Loucy (cell line): ENCODE results near the gene ATP5MG.

Experiments
- H2AFZ ChIP-seq: fragments of 200-600 bp; sonication (generic); 2 replicates; pipeline ENCODE4 v1.6.0; 2016; ENCODE audit warnings: antibody characterized with exemption, mild to moderate bottlenecking, low read length, moderate library complexity
- H3F3A ChIP-seq: fragments of 200-600 bp; 2 replicates; pipeline ENCODE4 v1.6.0; 2016; ENCODE audit warnings: antibody characterized with exemption, low read depth, mild to moderate bottlenecking
- H3K27me3 ChIP-seq: fragments of 200-600 bp; sonication (generic); 2 replicates; pipeline ENCODE4 v1.6.1; 2014; ENCODE audit warnings: low read length, mild to moderate bottlenecking; ENCODE audit not compliant: insufficient read depth, poor library complexity, severe bottlenecking
- H3K36me3 ChIP-seq: fragments of 200-600 bp; sonication (generic); 2 replicates; pipeline ENCODE4 v1.6.1; 2016; ENCODE audit warnings: low read length; ENCODE audit not compliant: insufficient read depth
- H3K4me1 ChIP-seq: fragments of 200-600 bp; sonication (generic); 2 replicates; pipeline ENCODE4 v1.5.1; 2014; ENCODE audit warnings: low read length, mild to moderate bottlenecking; ENCODE audit not compliant: insufficient read depth, poor library complexity, severe bottlenecking
- H3K4me2 ChIP-seq: fragments of 200-600 bp; sonication (generic); 2 replicates; pipeline ENCODE4 v1.6.0; 2014; ENCODE audit warnings: antibody characterized with exemption, low read length, low read depth, mild to moderate bottlenecking; ENCODE audit not compliant: poor library complexity, severe bottlenecking
- H3K4me3 ChIP-seq: fragments of 200-600 bp; sonication (generic); 2 replicates; pipeline ENCODE4 v1.5.1; 2014; ENCODE audit warnings: low read length, mild to moderate bottlenecking, mixed read lengths; ENCODE audit not compliant: poor library complexity, severe bottlenecking
- H3K79me2 ChIP-seq: fragments of 200-600 bp; sonication (generic); 2 replicates; pipeline ENCODE4 v1.6.1; 2014; ENCODE audit warnings: low read length; ENCODE audit not compliant: insufficient read depth
- H3K9ac ChIP-seq: fragments of 200-600 bp; sonication (generic); 2 replicates; pipeline ENCODE4 v1.6.0; 2014; ENCODE audit warnings: mild to moderate bottlenecking, low read depth, low read length, moderate library complexity; ENCODE audit not compliant: poor library complexity, severe bottlenecking
- H3K9me2 ChIP-seq: fragments of 200-600 bp; sonication (generic); replicated peaks from 2 replicates; pipeline ENCODE4 v1.6.1; 2016; ENCODE audit warnings: low read depth, low read length, mixed read lengths
- H3K9me3 ChIP-seq: fragments of 200-600 bp; sonication (generic); 2 replicates; pipeline ENCODE4 v1.6.1; 2014; ENCODE audit warnings: mild to moderate bottlenecking, antibody characterized with exemption, low read length, low read depth; ENCODE audit not compliant: insufficient read depth
- H4K20me1 ChIP-seq: fragments of 200-600 bp; sonication (generic); 2 replicates; pipeline ENCODE4 v1.6.0; 2014; ENCODE audit warnings: antibody characterized with exemption, low read length, mild to moderate bottlenecking; ENCODE audit not compliant: insufficient read depth, poor library complexity, severe bottlenecking
- CTCF ChIP-seq: fragments of 200-600 bp; sonication (generic); conservative IDR thresholded peaks from 2 replicates; pipeline ENCODE4 v1.5.1; 2014; ENCODE audit warnings: mild to moderate bottlenecking, antibody characterized with exemption, low read length
- EZH2phosphoT487 ChIP-seq: fragments of 200-600 bp; IDR thresholded peaks from 2 replicates; pipeline ENCODE4 v1.6.1; 2018; ENCODE audit warnings: antibody characterized with exemption, mild to moderate bottlenecking, moderate library complexity, borderline replicate concordance

ATP5MG gene

GRCh38 chr11:118447423-118447822 is 46.0 kb downstream of the ATP5MG start:
- Histone ChIP-seq H3K4me1 (peaks cover 47% of the 10 kb centered on the region), H3K9me2 (no peaks in the 10 kb centered on the region), H3K4me2 (peak overlapping the region; percentile 0), H3K36me3 (peaks cover 40% of the 10 kb centered on the region), H2AFZ (no peak overlapping the region), H3K4me3 (no peak overlapping the region), H3K9ac (no peak overlapping the region), H3F3A (no peaks in the 10 kb centered on the region), H3K79me2 (peaks cover 99% of the 10 kb centered on the region), H3K27me3 (no peaks in the 10 kb centered on the region), H3K9me3 (no peaks in the 10 kb centered on the region), H4K20me1 (peaks cover 99% of the 10 kb centered on the region)
- TF ChIP-seq EZH2phosphoT487 (no peak), CTCF (no peak)

- Histone ChIP-seq H3K9me3 (no peaks in the 10 kb centered on the region), H3K4me1 (peaks cover 38% of the 10 kb centered on the region), H3K36me3 (peaks cover 46% of the 10 kb centered on the region), H3K9me2 (no peaks in the 10 kb centered on the region), H3K4me3 (no peak overlapping the region), H3F3A (no peaks in the 10 kb centered on the region), H3K9ac (no peak overlapping the region), H3K4me2 (no peak overlapping the region), H3K79me2 (peaks cover 99% of the 10 kb centered on the region), H2AFZ (no peak overlapping the region), H3K27me3 (no peaks in the 10 kb centered on the region), H4K20me1 (peaks cover 98% of the 10 kb centered on the region)
- TF ChIP-seq EZH2phosphoT487, result no peak
- TF ChIP-seq CTCF, result no peak
Measured at GRCh38 chr11:118448294-118448693, 46.9 kb downstream of the ATP5MG start.

- no peaks in the 10 kb centered on the region for H3K9me3 ChIP-seq
- H3K9me2 ChIP-seq, result no peaks in the 10 kb centered on the region
- no peak overlapping the region for H2AFZ ChIP-seq
- H3K36me3 ChIP-seq, result peaks cover 56% of the 10 kb centered on the region
- H3K79me2 ChIP-seq, result peaks cover 99% of the 10 kb centered on the region
- no peak for TF ChIP-seq EZH2phosphoT487
- TF ChIP-seq CTCF, result no peak
- H3K4me3 ChIP-seq, result no peak overlapping the region
- no peak overlapping the region for H3K9ac ChIP-seq
- H3K27me3 ChIP-seq, result no peaks in the 10 kb centered on the region
- peaks cover 27% of the 10 kb centered on the region for H3K4me1 ChIP-seq
- no peaks in the 10 kb centered on the region for H3F3A ChIP-seq
- peaks cover 98% of the 10 kb centered on the region for H4K20me1 ChIP-seq
- H3K4me2 ChIP-seq, result no peak overlapping the region
Measured at GRCh38 chr11:118449316-118449918, 48.0 kb downstream of the ATP5MG start.
